ENCODE data around the gene ATF7. TPM values are rescaled to one million over a fixed set of nuclear protein-coding genes. Genes with fewer than 3 reads are reported as not detected.

ATF7 gene
- total RNA-seq, 5 donors from 2014 or later (not counting 1 experiment from before 2014, with no cell fraction given): 18.9 to 29.6 (median 27.1) TPM

DNA sequence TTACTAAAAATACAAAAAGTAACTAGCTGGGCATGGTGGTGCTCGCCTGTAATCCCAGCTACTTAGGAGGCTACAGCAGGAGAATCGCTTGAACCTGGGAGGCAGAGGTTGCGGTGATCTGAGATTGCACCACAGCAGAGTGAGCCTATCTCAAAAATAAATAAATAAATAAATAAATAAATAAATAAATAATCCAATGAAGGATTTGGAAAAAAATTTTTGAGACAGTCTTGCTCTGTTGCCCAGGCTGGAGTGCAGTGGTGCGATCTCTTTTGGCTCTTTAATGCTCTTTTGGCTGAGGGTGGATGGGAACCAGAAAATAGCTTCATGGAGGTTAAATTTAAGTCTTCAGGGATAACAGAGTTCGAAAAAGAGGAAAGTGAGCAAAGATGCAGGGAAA lies 38.0 kb upstream of the ATF7 start:
- no peak overlapping the region for H3K27ac ChIP-seq (ENCODE audit: low read length)
- H3K36me3 ChIP-seq (ENCODE audit: control insufficient read depth in 2 of 2, extremely low read depth in 1 of 2, insufficient read depth in 1 of 2, low read length in 1 of 2): peaks cover 14 to 51% of the 10 kb centered on the region in 2 donors
- ATAC-seq (replicated peaks in 1 of 4): no peak
- no peak overlapping the region for H3K27ac Mint-ChIP-seq
- H3K4me3 ChIP-seq (ENCODE audit: control insufficient read depth in 1 of 2, extremely low read depth in 1 of 2, low read length in 1 of 2): no peak overlapping the region
- H3K4me1 ChIP-seq (ENCODE audit: control insufficient read depth in 1 of 2, extremely low read depth in 1 of 2, insufficient read depth in 2 of 2, low read length in 2 of 2): no peaks in the 10 kb centered on the region
- H3K36me3 Mint-ChIP-seq: peaks cover 29% of the 10 kb centered on the region
- H3K27me3 ChIP-seq (replicated peaks in 1 of 2; ENCODE audit: control insufficient read depth in 2 of 2, extremely low read depth in 1 of 2, insufficient read depth in 2 of 2, low read length in 1 of 2): no peaks in the 10 kb centered on the region
- no peak overlapping the region for H3K4me3 Mint-ChIP-seq
- no peaks in the 10 kb centered on the region for H3K27me3 Mint-ChIP-seq
- H3K4me1 Mint-ChIP-seq: no peaks in the 10 kb centered on the region
- DNase-seq: no peak
- no peaks in the 10 kb centered on the region for H3K9me3 ChIP-seq
- POLR2A ChIA-PET: no interaction called here
- CTCF ChIA-PET: interaction anchor here (0.6 to 1.2 kb wide), 2 partner anchors 10 to 85 kb away, joined by 4 to 5 read pairs; no protein-coding TSS in a partner anchor
- no peaks in the 10 kb centered on the region for H3K9me3 Mint-ChIP-seq
- 46% methylated on average over 2 of the region's 5 CpGs for WGBS (ENCODE audit: insufficient coverage)

- H3K4me1 ChIP-seq (ENCODE audit: control insufficient read depth in 1 of 2, extremely low read depth in 1 of 2, insufficient read depth in 2 of 2, low read length in 2 of 2): no peaks in the 10 kb centered on the region
- Mint-ChIP-seq H3K27ac (peak overlapping the region in 1 of 2 donors; percentile 1), H3K4me1 (no peaks in the 10 kb centered on the region), H3K9me3 (no peaks in the 10 kb centered on the region), H3K27me3 (no peaks in the 10 kb centered on the region), H3K36me3 (peaks cover 12% of the 10 kb centered on the region), H3K4me3 (no peak overlapping the region)
- H3K4me3 ChIP-seq (ENCODE audit: control insufficient read depth in 1 of 2, extremely low read depth in 1 of 2, low read length in 1 of 2): no peak overlapping the region
- no peaks in the 10 kb centered on the region for H3K9me3 ChIP-seq
- 100% methylated on average over 1 of the region's 5 CpGs for WGBS (ENCODE audit: insufficient coverage)
- ChIA-PET POLR2A (no interaction called here), CTCF (no interaction called here)
- H3K36me3 ChIP-seq (ENCODE audit: control insufficient read depth in 2 of 2, extremely low read depth in 1 of 2, insufficient read depth in 1 of 2, low read length in 1 of 2): peaks cover 6 to 16% of the 10 kb centered on the region in 2 donors
- H3K27me3 ChIP-seq (replicated peaks in 1 of 2; ENCODE audit: control insufficient read depth in 2 of 2, extremely low read depth in 1 of 2, insufficient read depth in 2 of 2, low read length in 1 of 2): no peaks in the 10 kb centered on the region
- ATAC-seq (replicated peaks in 1 of 4) (no peak), DNase-seq (no peak)
- H3K27ac ChIP-seq (ENCODE audit: low read length): no peak overlapping the region
Observed at GRCh38 chr12:53660041-53660440, 33.9 kb upstream of the ATF7 start.

DNA sequence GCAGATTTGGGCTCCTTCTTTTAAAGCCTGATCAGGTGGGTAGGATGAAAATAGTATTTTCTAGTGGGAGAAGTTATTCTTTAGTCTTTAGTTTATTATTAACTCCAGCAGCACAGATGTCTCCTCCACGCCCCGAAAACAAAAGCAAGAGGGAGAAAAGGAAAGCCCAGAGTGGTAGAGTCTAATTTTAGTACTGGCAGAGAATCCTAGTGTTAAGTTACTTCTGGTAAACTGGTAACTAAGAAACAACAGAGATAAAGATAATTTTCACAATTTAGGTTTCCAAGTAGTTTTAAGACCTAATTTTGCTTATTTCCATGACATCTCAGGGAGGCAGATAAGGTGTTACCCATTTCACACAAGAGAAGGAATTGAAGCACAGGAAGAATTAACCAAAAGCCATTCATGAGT lies 33.4 kb upstream of the ATF7 start:
- no peak overlapping the region for H3K27ac ChIP-seq (ENCODE audit: low read length)
- H3K4me1 ChIP-seq (ENCODE audit: control insufficient read depth in 1 of 2, extremely low read depth in 1 of 2, insufficient read depth in 2 of 2, low read length in 2 of 2): no peaks in the 10 kb centered on the region
- peaks cover 9% of the 10 kb centered on the region for H3K36me3 Mint-ChIP-seq
- CTCF ChIA-PET: no interaction called here
- WGBS (ENCODE audit: insufficient coverage): no CpG with 5 or more reads among the region's 2 CpGs
- H3K27ac Mint-ChIP-seq: no peak overlapping the region
- H3K9me3 Mint-ChIP-seq: no peaks in the 10 kb centered on the region
- no peak for ATAC-seq (replicated peaks in 1 of 4)
- no peaks in the 10 kb centered on the region for H3K27me3 ChIP-seq (replicated peaks in 1 of 2; ENCODE audit: control insufficient read depth in 2 of 2, extremely low read depth in 1 of 2, insufficient read depth in 2 of 2, low read length in 1 of 2)
- H3K9me3 ChIP-seq: no peaks in the 10 kb centered on the region
- no peaks in the 10 kb centered on the region for H3K4me1 Mint-ChIP-seq
- DNase-seq: no peak
- no peaks in the 10 kb centered on the region for H3K27me3 Mint-ChIP-seq
- H3K4me3 Mint-ChIP-seq: no peak overlapping the region
- no peak overlapping the region for H3K4me3 ChIP-seq (ENCODE audit: control insufficient read depth in 1 of 2, extremely low read depth in 1 of 2, low read length in 1 of 2)
- peaks cover 3 to 11% of the 10 kb centered on the region in 2 donors for H3K36me3 ChIP-seq (ENCODE audit: control insufficient read depth in 2 of 2, extremely low read depth in 1 of 2, insufficient read depth in 1 of 2, low read length in 1 of 2)
- POLR2A ChIA-PET: no interaction called here

DNA sequence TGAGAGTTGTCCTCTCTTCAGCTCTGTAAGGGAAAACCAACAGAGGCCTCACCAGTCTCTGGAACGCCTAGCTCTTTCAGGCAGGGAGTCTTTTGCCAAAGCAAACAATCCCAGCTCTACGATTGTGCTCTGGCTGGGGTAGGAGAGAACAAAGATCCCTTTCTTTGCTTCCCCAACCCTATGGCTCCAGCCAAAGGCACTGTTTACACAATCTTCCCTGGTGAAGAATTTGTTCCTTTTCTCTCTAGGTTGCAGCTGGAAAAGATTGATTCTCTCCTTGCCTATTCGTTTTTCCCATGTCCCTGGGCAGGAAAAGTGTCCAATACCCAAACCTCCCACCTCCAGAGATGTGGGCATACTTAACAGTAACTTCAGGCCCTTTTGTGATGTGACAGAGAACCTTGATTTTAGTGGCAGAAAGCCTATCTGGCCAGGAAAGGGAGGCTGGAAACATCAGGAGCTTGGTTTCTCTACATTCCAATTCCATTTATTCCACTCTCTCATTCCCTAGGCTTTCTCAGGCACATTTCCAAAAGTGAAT lies 32.9 kb upstream of the ATF7 start:
- no peak overlapping the region for H3K4me3 ChIP-seq (ENCODE audit: control insufficient read depth in 1 of 2, extremely low read depth in 1 of 2, low read length in 1 of 2)
- H3K27me3 ChIP-seq (replicated peaks in 1 of 2; ENCODE audit: control insufficient read depth in 2 of 2, extremely low read depth in 1 of 2, insufficient read depth in 2 of 2, low read length in 1 of 2): no peaks in the 10 kb centered on the region
- Mint-ChIP-seq H3K4me1 (no peaks in the 10 kb centered on the region), H3K4me3 (no peak overlapping the region), H3K27ac (no peak overlapping the region), H3K27me3 (no peaks in the 10 kb centered on the region), H3K9me3 (no peaks in the 10 kb centered on the region), H3K36me3 (peaks cover 5% of the 10 kb centered on the region)
- POLR2A ChIA-PET: interaction anchor here in 1 of 2 donors (0.5 to 0.6 kb wide), 2 partner anchors 147 to 537 kb away, joined by 3 to 6 read pairs; no protein-coding TSS in a partner anchor
- H3K27ac ChIP-seq (ENCODE audit: low read length): no peak overlapping the region
- CTCF ChIA-PET: no interaction called here
- ATAC-seq (replicated peaks in 1 of 4) (no peak), DNase-seq (no peak)
- H3K9me3 ChIP-seq: no peaks in the 10 kb centered on the region
- WGBS (ENCODE audit: insufficient coverage): no CpG with 5 or more reads among the region's 3 CpGs
- no peaks in the 10 kb centered on the region for H3K4me1 ChIP-seq (ENCODE audit: control insufficient read depth in 1 of 2, extremely low read depth in 1 of 2, insufficient read depth in 2 of 2, low read length in 2 of 2)
- H3K36me3 ChIP-seq (ENCODE audit: control insufficient read depth in 2 of 2, extremely low read depth in 1 of 2, insufficient read depth in 1 of 2, low read length in 1 of 2): peaks cover 3 to 7% of the 10 kb centered on the region in 2 donors

DNA sequence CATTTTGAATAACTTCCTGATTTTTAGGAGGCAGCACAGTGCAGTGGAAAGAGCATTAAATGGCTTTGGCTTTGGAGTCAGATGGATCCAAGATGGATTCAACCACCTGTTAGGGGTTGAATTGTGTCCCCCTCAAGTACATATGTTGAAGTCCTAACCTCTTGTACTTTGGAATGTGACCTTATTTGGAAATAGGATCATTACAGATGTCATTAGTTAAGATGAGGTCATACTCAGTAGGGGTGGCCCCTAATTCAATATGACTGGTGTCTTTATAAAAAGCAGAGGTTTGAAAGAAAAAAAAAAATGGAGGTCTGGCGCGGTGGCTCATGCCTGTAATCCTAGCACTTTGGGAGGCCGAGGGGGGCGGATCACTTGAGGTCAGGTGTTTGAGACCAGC lies 30.9 kb upstream of the ATF7 start:
- ChIA-PET POLR2A (no interaction called here), CTCF (interaction anchor here in 1 of 2 donors (0.7 kb wide), 1 partner anchor 57 kb away, joined by 4 read pairs; no protein-coding TSS in a partner anchor)
- no peak for DNase-seq
- no peaks in the 10 kb centered on the region for H3K36me3 ChIP-seq (ENCODE audit: control insufficient read depth in 2 of 2, extremely low read depth in 1 of 2, insufficient read depth in 1 of 2, low read length in 1 of 2)
- H3K4me3 ChIP-seq (ENCODE audit: control insufficient read depth in 1 of 2, extremely low read depth in 1 of 2, low read length in 1 of 2): no peak overlapping the region
- Mint-ChIP-seq H3K4me1 (no peaks in the 10 kb centered on the region), H3K4me3 (no peak overlapping the region), H3K9me3 (no peaks in the 10 kb centered on the region), H3K36me3 (no peaks in the 10 kb centered on the region), H3K27me3 (no peaks in the 10 kb centered on the region), H3K27ac (no peak overlapping the region)
- H3K9me3 ChIP-seq: no peaks in the 10 kb centered on the region
- no CpG with 5 or more reads among the region's 4 CpGs for WGBS (ENCODE audit: insufficient coverage)
- no peak for ATAC-seq (replicated peaks in 1 of 4)
- no peak overlapping the region for H3K27ac ChIP-seq (ENCODE audit: low read length)
- H3K27me3 ChIP-seq (replicated peaks in 1 of 2; ENCODE audit: control insufficient read depth in 2 of 2, extremely low read depth in 1 of 2, insufficient read depth in 2 of 2, low read length in 1 of 2): no peaks in the 10 kb centered on the region
- H3K4me1 ChIP-seq (ENCODE audit: control insufficient read depth in 1 of 2, extremely low read depth in 1 of 2, insufficient read depth in 2 of 2, low read length in 2 of 2): no peaks in the 10 kb centered on the region

DNA sequence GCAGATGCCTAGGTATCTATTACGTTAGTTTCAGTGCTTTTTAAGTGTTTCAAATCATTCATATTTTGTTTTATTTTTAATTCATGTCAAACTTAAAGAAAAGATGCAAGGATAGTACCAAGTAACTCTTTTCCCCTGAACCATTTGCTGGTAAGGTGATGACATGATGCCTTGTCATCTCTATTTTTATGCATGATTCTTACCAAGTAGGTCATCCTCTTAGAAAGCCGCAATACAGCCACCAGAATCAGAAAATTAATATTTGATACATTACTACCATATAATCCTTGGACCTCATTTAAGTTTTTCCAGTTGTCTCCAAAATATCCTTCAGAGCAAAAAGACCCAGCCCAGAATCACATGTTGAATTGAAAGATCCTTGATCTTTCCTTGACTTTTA lies 27.4 kb upstream of the ATF7 start:
- ATAC-seq (replicated peaks in 1 of 4) (no peak), DNase-seq (no peak)
- H3K9me3 ChIP-seq: no peaks in the 10 kb centered on the region
- no peaks in the 10 kb centered on the region for H3K36me3 Mint-ChIP-seq
- ChIA-PET CTCF (no interaction called here), POLR2A (no interaction called here)
- no peak overlapping the region for H3K4me3 ChIP-seq (ENCODE audit: control insufficient read depth in 1 of 2, extremely low read depth in 1 of 2, low read length in 1 of 2)
- WGBS (ENCODE audit: insufficient coverage): no CpG with 5 or more reads among the region's 2 CpGs
- H3K27ac ChIP-seq (ENCODE audit: low read length): no peak overlapping the region
- H3K4me3 Mint-ChIP-seq: no peak overlapping the region
- H3K27me3 Mint-ChIP-seq: no peaks in the 10 kb centered on the region
- no peaks in the 10 kb centered on the region for H3K27me3 ChIP-seq (replicated peaks in 1 of 2; ENCODE audit: control insufficient read depth in 2 of 2, extremely low read depth in 1 of 2, insufficient read depth in 2 of 2, low read length in 1 of 2)
- no peaks in the 10 kb centered on the region for H3K9me3 Mint-ChIP-seq
- no peak overlapping the region for H3K27ac Mint-ChIP-seq
- H3K4me1 Mint-ChIP-seq: no peaks in the 10 kb centered on the region
- H3K36me3 ChIP-seq (ENCODE audit: control insufficient read depth in 2 of 2, extremely low read depth in 1 of 2, insufficient read depth in 1 of 2, low read length in 1 of 2): no peaks in the 10 kb centered on the region
- H3K4me1 ChIP-seq (ENCODE audit: control insufficient read depth in 1 of 2, extremely low read depth in 1 of 2, insufficient read depth in 2 of 2, low read length in 2 of 2): no peaks in the 10 kb centered on the region

GRCh38 chr12:53652366-53652765 lies 26.2 kb upstream of the ATF7 start:
- H3K27ac ChIP-seq (ENCODE audit: low read length): no peak overlapping the region
- H3K27ac Mint-ChIP-seq: no peak overlapping the region
- no peaks in the 10 kb centered on the region for H3K9me3 Mint-ChIP-seq
- WGBS (ENCODE audit: insufficient coverage): 60% methylated on average over 1 of the region's 1 CpG
- H3K27me3 ChIP-seq (replicated peaks in 1 of 2; ENCODE audit: control insufficient read depth in 2 of 2, extremely low read depth in 1 of 2, insufficient read depth in 2 of 2, low read length in 1 of 2): no peaks in the 10 kb centered on the region
- no peak overlapping the region for H3K4me3 ChIP-seq (ENCODE audit: control insufficient read depth in 1 of 2, extremely low read depth in 1 of 2, low read length in 1 of 2)
- no peak overlapping the region for H3K4me3 Mint-ChIP-seq
- no peaks in the 10 kb centered on the region for H3K9me3 ChIP-seq
- no peaks in the 10 kb centered on the region for H3K36me3 Mint-ChIP-seq
- no peaks in the 10 kb centered on the region for H3K4me1 Mint-ChIP-seq
- no peak for DNase-seq
- ChIA-PET POLR2A (no interaction called here), CTCF (no interaction called here)
- no peaks in the 10 kb centered on the region for H3K27me3 Mint-ChIP-seq
- ATAC-seq (replicated peaks in 1 of 4): no peak
- no peaks in the 10 kb centered on the region for H3K36me3 ChIP-seq (ENCODE audit: control insufficient read depth in 2 of 2, extremely low read depth in 1 of 2, insufficient read depth in 1 of 2, low read length in 1 of 2)
- H3K4me1 ChIP-seq (ENCODE audit: control insufficient read depth in 1 of 2, extremely low read depth in 1 of 2, insufficient read depth in 2 of 2, low read length in 2 of 2): no peaks in the 10 kb centered on the region
